ENCODE results near the gene APOL6.

The APOL6 gene, protein sequence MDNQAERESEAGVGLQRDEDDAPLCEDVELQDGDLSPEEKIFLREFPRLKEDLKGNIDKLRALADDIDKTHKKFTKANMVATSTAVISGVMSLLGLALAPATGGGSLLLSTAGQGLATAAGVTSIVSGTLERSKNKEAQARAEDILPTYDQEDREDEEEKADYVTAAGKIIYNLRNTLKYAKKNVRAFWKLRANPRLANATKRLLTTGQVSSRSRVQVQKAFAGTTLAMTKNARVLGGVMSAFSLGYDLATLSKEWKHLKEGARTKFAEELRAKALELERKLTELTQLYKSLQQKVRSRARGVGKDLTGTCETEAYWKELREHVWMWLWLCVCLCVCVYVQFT

DNA sequence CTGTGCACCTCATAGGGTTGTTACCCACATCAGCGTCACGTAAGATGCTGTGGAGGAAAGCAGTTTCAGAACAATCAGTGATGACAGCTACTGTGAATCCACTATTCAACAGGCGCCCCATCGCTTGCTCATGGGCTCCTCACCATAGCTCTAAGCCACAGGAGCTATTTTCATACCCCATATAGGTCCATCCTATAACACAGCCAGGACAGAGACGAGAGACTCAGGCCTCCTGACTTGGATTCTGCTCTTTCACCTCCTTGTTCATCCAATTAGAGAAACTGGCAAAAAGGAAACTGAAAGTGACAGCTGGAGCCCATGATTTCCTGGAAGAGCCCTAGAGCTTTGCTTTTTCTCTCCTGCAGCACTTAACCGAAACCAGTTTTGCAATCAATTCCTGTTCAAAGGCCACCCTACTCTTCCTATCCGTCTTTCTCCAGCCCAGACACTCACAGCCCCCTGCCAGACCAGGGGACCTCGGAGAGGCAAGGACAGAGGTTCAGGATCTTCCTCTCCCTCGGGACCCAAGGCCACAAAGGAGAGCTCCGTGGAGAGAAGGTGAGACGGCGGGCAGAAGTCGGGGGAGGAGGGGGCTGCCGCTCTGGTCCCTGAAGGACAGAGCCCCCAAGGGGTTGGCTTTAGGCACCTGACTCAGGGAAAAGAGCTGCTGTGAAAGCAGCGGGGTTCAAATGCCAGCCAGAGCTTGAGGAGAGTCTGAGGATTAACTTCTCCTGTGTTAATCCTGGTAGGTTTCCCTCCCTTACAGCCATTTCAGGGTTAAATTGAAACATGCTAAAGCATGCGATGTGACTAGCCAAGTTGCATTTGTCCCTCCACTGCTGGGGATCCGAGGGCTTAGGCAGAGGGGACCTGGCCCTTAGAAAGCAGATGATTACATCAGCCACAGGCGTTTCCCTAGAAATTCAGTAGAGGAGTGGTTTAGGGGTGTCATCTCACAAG is at the start of gene APOL6:
Gene APOL6 (plus strand): TSS at position 381 of the 960 bp plus-strand sequence. CDS start 7,980 bp downstream, outside the sequence.
- DNase-seq, result no peak

DNA sequence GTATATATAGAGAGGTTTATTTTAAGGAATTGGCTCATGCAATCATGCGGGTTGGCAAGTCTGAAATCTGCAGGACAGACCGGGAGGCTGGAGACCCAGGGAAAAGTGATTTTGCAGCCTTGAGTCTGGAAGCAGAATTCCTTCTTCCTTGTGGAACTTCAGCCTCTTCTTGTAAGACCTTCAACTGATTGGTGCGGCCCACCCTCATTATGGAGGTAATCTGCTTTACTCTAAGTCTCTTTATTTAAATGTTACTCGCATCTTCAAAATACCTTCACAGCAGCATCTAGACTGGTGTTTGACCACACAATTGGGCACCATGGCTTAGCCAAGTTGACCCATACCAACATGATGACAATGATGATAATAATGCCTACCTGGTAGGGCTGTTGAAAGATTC is 48.9 kb upstream of the APOL6 start:
- DNase-seq, result no peak

DNA sequence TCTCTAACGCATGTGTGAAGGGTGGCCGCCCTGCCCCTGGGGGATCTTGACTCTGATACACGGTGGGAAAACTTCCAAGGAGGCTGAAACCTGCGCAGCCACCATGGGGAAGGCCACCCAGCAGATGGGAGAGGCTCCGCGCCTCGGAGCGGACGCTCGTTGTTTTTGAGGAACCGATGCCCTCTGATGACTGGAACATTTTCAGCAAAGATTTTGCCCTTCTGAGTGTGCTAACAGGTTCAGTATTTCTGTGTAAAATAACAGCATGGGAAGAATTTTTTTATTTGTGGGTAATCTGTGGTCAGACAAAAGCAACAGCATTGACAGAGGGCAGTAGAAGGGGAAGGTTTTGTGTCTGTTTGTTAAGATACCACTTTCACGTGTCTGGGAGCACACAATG is 47.8 kb upstream of the APOL6 start:
- DNase-seq, result no peak

DNA sequence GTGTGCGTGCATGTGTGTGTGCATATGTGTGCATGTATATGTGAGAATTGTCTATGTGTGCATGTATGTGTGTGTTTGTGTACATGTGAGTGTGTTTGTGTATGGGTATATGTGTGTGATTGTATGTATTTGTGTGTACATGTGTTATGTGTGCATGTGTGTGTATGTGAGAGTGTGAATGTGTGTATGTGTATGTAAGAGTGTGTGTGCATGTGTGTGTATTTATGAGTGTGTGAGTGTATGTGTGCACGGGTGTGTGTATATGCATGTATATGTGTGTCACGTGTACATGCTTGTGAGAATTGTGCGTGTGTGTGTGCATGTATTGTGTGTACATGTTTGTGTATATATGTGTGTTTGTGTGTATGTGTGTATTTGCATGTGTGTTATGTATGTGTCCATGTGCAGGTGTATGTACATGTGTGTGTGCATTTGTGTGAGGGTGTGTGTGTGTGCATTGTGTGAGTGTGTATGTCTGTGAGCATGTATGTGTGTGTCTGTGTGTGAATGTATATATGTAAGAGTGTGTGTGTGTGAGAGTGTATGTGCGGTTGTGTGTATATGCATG is 47.1 kb upstream of the APOL6 start:
- DNase-seq, result no peak

DNA sequence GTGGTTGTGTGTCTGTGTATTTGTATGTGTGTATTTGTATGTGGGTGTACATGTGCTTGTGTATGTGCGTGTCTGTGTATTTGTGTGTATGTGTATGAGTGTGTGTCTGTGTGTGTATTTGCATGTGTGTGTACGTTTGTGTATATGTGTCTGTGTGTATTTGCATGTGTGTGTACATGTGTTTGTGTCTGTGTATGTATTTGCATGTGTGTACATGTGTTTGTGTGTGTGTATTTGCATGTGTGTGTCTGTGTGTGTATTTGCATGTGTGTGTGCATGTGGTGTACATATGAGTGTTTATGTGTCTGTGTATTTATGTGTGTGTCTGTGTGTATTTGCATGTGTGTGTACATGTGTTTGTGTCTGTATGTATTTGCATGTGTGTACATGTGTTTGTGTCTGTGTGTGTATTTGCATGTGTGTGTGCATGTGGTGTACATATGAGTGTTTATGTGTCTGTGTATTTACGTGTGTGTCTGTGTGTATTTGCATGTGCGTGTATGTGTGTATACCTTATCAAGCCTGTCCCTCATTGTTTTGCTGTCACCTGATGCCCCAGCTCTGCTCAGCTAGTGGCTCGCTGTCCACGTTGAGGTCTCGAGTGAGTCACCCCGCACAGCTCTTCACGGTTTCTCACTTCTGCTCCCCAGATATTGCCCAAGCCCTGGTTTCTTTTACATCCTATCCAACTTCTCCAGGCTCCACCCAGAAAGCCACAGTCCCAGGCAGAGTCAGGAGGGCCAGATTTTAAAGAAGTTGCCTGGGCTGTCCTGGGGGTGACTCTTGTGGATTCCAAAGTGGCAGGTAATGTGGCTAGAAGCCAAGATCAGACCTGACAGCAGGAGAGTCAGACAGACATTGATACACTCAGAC is 46.3 kb upstream of the APOL6 start:
- no peak for DNase-seq

DNA sequence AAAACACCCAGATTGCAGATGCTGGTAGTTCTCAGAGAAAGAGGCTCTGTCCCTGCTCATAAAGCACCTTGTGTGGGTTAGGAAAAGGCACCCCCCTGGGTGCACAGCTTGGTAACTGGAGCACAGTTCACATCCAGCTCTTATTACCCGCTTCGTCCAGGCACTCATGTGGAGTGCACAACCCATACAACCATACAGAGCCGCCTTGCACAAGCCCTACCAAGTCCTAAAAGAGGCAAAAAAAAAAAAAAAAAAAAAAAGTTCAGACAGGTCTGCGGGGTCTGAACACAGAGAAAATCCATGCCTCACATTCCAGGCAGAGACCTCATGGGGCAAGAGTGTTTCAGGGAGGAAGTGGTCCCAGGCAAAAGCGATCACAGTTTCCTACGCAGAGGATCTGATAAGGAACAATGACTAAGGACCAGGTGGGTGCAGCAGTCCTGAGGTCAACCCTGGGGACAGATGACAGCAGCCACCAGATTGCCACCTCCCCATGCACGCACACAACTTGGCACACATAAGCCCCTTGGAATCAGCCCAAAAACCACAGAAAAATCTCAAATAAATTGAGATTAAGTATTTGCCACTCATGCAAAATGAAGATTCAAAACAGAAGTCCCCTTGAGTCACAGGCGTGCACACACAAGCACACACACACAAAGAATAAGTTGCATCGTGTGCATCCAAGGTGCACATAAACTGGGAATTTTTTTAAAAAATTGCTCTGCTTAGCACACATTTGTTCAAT is 43.5 kb upstream of the APOL6 start:
- DNase-seq, result no peak

DNA sequence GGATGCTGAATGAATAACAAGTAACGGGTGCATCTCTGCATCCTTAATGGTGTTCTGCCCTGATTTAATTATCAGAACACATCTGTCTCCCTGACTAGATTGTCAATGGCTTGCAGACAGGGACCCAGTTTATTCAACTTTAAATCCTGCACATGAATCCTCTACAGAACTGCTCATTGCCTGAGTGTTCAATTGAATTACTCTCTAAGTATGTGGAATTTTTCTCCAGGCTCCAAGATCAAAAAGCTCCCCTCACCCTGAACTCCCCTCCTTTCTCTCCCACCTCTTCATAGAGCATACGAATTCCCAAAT is 42.9 kb upstream of the APOL6 start:
- no peak for DNase-seq

DNA sequence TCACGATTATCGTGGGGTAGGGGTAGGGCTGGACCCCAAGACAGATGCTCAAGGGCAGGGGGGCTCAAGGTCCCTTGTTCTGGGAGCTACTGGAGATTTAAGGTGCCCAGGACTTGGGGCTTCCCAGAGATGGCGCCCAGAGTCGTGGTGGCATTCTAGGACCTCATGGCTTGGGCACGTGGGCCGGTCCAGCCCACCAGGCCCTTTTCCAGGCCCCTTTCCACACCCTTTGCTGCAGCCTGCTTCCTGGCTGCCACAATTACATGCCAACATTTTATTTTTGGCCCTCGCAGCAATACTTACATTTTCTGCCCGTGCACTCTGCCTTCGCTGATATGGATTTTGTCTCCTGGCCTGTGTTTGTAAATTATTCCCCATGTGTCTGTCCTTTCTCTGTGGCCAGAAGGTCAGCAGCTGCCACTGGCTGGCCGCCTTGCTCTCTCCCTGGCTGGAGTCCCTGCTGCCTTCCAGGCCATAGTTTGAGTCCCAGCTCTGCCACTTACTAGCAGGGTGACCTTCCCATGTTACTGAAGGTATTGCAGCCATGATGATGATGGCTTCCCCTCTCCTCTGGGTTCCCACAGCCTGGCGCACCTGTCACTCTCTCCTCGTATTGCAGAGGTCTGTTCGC is 42.3 kb upstream of the APOL6 start:
- no peak for DNase-seq

DNA sequence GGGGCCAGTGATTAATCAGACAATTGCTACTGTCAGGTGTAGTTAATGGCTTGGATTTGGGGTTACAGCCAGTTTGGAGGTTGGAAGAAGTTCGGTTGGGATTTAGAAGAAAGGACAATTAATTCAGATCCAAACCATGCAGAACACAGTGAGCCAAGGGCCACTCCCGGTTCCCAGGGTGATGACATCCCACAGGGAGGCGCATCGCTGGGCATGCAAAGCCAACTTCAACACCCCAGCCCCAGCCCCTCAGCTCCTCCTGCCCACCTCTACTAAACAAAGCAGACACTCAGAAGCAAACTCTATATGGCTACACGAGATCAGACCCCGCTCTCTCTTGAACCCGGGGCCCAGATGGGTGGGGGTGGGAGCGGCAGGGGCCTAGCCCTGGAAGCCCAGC is 41.3 kb upstream of the APOL6 start:
- no peak for DNase-seq

DNA sequence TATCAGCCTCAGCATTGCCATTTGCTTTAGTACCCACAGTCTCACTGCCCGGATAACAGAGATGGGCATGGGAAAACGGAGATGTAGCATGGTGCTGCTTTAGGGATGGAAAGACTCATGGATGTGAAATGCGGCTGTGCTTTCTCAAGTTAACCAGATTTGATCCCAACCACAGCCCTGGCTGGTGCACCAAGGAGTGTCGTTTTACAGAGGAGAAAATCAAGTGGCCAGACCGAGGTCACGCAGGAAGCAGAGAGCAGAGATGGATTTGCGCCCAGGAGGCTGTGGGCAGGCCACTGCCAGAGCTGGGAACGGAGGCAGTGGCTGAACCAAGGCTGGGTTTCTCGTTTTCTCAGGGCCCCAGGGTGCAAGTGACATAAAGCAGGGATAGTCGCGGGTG is 40.2 kb upstream of the APOL6 start:
- no peak for DNase-seq

DNA sequence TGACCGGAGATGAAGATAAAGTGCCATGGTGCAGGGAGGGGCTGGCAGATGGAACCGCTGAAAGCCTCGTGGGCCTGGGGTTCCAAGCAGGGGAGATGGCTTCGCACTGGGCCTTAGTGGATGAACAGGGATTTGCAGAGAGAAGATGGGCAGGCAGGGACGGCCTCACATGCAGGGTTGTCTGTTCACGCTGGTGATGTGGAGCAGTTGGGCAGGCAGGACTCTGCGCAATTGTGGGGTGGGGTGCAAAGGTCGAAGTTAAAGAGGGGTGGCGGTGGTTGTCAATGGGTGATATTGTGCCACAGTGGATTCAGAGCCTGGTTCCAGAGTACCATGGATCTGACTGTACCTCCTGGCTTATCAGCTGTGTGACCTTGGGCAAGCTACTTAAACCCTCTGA is 39.0 kb upstream of the APOL6 start:
- DNase-seq, result no peak

DNA sequence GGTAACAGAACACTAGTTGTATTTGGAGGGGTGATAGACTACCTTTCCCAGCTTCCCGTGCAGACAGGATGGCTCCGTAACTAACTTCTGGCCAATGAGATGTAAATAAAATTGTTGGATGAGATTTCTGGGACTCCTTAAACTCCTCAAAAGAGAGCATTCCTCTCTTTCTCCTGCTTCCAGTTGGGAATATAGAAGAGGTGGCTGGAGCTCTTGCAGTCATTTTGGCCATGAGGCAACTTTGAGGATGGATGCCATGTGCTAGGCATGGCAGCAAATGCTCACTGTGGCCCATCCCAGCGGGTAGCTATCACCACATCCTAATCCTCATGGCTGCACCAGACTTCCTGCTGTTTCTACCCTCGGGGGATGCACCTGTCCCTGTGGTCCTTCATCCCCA is 38.5 kb upstream of the APOL6 start:
- DNase-seq, result no peak

DNA sequence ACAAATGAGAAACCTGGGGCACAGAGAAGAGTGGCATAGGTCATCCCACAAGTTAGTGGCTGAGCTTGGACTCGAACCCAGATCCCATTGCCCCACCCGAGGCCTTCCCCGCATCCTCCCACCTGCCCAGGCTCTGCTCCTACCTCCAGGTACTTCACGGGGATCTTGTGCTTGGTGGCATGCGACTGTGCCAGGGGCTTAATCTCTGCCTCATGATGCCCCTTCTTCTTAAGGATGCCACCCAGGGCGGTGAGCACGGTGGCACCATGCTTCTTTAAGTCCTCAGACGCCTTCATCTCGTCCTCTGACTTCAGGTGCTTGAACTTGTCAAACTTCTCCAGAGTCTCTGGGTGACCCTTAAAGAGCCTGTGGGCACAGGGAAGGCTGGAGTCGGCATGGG is 37.5 kb upstream of the APOL6 start:
- DNase-seq, result no peak

DNA sequence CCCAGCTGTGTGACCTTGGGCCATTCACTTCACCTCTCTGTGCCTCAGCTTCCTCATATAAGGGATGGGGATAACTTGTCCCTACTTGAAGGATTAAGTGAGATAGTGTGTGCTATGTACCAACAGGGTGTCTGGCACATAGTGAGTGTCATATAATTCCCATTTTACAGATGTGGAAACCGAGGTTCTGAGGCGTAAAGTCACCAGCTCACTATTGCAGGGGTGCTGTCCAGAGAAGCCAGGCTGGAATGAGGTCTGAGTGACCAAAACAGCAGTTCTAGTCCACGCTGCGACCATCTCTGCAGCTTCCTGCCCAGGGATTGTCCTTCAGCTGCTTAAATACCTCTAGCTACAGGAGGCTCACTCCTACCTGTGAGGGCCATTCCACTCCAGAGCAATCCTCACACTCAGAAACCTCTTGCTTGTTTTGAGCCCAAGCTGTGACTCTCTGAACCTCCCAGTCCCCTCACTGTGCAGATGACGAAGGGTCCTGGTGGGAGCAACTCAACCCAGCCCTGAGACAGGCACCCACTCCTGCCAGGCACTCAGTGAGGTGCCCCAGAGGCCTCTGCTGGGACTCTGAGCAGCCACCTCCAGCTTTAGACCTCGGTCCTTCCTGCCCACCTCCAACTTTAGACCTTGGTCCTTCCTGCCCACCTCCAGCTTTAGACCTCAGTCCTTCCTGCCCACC is 36.9 kb upstream of the APOL6 start:
- DNase-seq, result no peak

DNA sequence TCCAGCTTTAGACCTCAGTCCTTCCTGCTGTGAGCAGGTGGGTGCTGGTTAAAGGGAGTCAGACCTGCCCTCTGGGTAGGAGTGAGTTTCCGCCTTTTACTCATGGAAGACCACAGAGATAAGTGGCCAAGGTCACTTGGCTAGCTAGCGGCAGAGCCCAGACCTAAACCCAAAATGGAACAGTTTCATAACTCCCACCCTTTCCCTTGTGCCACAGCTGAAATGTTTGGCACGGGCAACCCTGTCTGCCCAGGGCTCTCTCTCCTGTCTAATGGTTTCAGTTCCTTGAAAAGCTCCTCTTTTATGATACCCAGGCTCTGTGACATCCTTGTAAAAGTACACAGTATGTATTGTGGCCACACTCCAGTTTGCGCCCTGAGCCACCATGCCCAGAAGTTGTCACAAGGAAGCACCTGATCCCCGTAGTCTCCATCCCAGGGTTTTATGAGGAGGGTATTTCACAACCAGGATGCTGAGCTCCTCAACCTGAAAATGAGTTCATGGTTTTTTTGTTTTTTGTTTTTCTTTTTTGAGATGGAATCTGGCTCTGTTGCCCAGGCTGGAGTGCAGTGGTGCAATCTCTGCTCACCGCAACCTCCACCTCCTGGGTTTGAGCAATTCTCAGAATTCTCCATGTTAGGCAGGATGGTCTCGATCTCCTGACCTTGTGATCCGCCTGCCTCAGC is 36.2 kb upstream of the APOL6 start:
- DNase-seq, result no peak

DNA sequence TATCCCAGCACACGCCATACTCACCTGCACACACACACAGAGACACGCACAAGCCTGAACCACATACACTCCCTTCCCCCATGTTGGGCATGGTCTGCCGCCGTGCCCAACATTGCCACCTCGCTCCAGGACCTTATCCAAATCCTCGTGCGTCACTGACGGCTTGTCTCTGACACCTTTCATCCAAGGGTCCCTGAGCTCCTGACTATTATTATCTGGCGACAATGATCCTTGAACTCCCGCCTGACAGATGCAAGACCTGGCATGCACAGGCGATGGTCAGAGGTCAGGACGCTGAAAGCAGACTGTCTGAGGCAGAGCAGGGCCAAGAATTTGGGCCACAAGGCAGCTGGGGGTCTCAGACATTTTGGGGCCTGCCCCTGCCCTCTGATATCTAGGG is 35.3 kb upstream of the APOL6 start:
- no peak for DNase-seq

DNA sequence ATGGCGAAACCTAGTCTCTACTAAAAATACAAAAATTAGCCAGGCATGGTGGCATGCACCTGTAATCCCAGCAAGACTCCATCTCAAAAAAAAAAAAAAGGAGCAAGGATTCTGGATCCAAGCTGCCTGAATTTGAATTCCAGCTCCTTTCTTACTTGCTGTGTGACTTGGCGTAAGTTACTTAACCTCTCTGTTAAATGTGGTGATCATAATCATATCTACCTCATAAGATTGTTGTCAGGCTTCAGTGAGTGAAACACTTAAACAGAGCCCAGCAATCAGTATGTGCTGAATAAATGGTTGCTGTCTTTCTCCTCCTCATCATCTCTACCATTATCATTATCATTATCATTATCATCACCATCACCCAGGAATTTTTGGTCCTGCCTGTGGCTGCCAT is 33.8 kb upstream of the APOL6 start:
- no peak for DNase-seq

DNA sequence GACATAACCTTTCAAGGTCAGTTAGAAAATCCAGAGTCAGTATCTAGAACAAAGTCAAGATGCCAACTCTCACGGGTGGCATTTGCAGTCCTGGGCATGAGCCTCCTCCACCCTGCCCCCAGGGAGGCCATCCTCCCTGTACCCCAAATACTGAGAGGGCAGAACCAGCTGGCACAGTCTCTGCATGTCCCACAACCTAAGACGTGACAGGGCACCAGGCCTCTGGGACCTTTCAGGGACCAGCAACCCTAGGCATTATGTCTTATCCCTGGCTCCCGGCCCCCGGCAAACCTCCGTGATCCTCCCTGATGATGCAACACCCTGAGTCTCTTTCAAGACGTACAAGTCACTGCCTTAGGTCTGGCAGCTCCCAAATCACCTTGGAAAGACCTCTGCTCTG is 33.1 kb upstream of the APOL6 start:
- DNase-seq, result no peak

DNA sequence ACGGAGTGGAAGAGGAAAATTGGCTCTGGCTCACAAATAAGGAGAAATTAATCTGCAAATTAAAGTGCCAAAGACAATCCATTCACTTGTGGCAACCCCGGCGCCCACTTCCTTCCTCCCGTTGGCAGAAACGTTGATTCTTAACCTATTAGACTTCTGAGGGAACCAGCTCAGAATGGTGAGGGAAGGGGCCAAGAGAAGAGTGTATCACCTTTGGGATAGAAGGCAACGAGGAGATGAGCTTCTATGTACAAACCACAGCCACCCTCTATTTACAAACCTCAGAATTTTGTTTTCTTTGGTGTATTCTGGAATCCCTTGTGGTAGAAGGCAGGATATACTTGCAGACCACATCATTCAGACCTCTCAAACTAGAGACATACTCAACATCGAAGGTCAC is 32.2 kb upstream of the APOL6 start:
- DNase-seq, result no peak

DNA sequence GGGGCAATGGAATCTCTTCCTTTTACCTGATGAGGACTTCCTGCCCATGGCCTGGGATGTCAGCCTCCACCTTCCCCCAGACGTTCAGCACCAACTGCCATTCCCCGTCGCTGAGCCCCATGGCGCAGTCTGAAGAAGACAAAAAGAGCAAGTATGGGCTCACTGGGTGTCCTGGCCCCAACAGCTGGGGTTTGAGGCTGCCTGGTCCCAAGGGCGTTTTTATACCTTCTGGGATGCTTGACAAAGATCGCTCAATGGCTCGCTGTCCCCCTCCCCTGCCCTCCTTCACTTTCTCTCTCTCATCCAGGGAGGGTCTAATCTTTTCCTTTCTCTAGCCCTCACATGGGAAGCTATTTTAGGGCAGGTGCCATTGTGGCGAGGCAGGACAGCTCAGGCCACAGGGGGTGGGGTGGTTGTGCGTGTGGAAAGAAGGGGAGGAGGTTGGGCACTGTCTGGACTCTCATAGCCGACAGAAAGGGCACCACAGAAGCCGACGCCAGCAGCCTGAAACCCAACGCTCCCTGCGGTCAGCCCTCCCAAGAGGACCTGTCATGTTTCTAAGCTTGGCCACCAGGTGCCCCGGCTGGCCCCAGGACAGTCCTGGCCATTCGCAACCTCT is 31.0 kb upstream of the APOL6 start, which contains the start of gene MB:
Gene MB (minus strand): TSS at position 193 of the 619 bp plus-strand sequence. CDS start 72 bp downstream, at position 121.
- DNase-seq, result no peak

All from NCI-H345 (cell line).